Endothelial cell of umbilical vein (primary cell): ENCODE results near the gene TOM1.

ENCODE experiments used
- CTCF ChIP-seq, 2 donors: IDR thresholded peaks; 1 replicate in 1 of 2; 2 replicates in 1 of 2; pipeline ENCODE4 v1.5.1; 2011; ENCODE audit warnings: low read length in 2 of 2, mild to moderate bottlenecking in 2 of 2, moderate library complexity in 2 of 2, control low read depth in 1 of 2, inconsistent platforms in 1 of 2, low read depth in 1 of 2; ENCODE audit not compliant: insufficient read depth in 1 of 2; ENCODE audit errors: extremely low read depth in 1 of 2
- EZH2 ChIP-seq: IDR thresholded peaks from 2 replicates; pipeline ENCODE4 v1.6.1; 2012; ENCODE audit warnings: borderline replicate concordance, low read depth, mild to moderate bottlenecking, moderate library complexity, low read length, inconsistent platforms; ENCODE audit not compliant: severe bottlenecking
- FOS ChIP-seq: IDR thresholded peaks from 2 replicates; pipeline ENCODE4 v1.6.1; 2011; ENCODE audit warnings: mild to moderate bottlenecking, low read length, moderate library complexity, borderline replicate concordance; ENCODE audit not compliant: insufficient read depth
- POLR2A ChIP-seq: IDR thresholded peaks from 2 replicates; pipeline ENCODE4 v1.6.1; 2012; ENCODE audit warnings: low read depth, mild to moderate bottlenecking, control low read depth, low read length
- POLR2AphosphoS5 ChIP-seq: IDR thresholded peaks from 2 replicates; pipeline ENCODE4 v1.6.1; 2012; ENCODE audit warnings: low read depth, mild to moderate bottlenecking, control low read depth, low read length, moderate library complexity; ENCODE audit not compliant: insufficient read depth

DNA sequence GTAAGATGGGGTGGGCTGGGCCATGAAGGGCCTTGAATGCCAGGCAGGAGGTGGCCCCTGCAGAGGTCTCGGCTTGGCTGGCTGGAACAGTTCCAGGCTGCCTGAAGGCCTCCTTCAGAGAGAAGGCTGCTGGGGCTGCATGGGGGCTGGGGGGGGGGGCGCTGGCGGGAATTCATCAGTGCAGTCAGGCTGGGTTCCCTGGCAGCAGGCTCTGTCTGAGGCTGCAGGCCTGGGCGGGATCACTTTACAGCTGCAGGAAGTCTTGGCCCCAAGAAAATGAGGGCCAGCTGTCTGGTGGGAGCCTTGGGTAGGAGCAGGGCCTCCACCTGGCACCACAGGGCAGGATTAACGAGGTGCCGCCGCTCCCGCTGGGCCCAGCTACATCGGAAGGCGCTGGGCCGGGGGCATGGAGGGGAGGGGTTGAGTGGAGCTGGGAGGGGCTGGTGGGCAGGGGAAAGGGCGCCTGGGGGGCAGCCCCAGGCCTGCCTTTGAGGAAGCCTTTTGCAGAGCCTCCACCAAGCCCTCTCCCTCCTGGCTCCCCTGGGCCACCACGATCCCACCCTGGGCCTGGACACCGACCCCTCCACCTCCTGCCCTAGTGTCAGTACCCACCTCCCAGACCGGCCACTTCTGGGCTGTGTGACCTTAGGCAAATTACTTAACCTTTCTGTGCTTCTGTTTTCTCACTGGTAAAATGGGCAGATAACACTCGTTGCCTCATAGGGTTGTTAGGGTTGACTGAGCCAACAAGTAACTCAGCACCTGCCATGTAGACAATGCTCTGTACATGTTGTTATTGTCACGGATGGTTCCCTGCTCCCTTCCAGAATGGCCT, 50.2 kb downstream of the TOM1 start:
- TF ChIP-seq CTCF (IDR thresholded peaks at IDR 0.05; ENCODE audit: extremely low read depth in 1 of 2, insufficient read depth in 1 of 2, low read depth in 1 of 2, low read length in 2 of 2) = no peak
- TF ChIP-seq EZH2 = no peak
- TF ChIP-seq FOS = no peak
- no peak for TF ChIP-seq POLR2AphosphoS5
- no peak for TF ChIP-seq POLR2A
